ENCODE results near the gene ADTRP. TPM values are rescaled to one million over a fixed set of nuclear protein-coding genes. Genes with fewer than 3 reads are reported as not detected.

Gene ADTRP
- total RNA-seq, 1 donor from 2014 or later: 5.3 TPM

DNA sequence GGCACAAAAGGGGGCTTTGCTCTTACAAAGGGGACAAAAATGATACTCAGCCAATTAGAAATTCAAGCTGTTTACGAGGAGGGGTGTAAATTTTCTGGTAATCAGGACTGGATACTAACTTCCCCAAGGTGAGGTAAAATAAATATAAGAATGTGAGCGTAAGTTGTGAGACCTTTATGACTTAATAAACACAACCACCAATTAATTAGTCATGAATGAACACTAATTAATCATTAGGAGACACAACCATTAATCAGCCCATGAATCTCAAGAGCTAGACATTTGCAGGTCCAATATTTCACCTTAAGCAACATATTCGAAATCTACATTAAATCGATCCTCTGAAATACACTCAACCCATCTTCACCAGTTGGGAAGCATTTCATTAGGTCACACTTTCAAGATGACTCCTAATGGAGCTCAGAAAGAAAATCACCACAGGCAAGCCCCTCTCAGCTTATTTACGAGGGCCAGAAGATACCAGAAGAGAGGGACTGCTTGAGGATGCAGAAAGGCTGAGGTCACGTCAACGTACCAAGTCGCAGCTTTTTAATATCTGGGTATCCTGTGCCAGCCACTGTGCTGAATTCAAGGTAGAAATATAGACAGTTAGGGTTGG is 2.7 kb downstream of the ADTRP start:
- no peak for DNase-seq
- Mint-ChIP-seq H3K36me3 (ENCODE audit: low read depth) (no peaks in the 10 kb centered on the region), H3K27ac (no peak overlapping the region), H3K4me1 (no peaks in the 10 kb centered on the region), H3K9me3 (no peaks in the 10 kb centered on the region), H3K4me3 (no peak overlapping the region), H3K27me3 (no peaks in the 10 kb centered on the region)
- intact Hi-C loops (cut with micrococcal nuclease): no loop called here

DNA sequence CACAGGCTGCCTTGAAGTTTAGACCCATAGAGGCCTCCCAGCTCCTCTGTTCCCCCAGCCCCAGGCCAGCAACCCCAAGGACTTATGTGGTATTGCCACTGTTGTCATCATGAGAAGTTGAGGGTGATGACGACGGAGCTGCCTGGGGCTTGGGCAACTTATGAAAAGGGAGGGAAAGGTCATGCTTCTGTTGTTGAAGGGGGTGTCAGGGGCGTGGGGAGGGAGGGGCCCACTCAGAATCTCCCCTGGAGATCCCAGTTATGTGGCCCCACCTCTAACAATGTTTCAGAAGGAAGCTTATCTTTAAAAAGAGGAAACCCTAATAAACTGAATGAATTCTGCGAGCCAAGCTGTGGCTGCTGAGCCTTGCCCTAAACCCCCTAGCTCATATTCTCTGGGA is 4.2 kb downstream of the ADTRP start:
- Mint-ChIP-seq H3K27ac (no peak overlapping the region), H3K27me3 (no peaks in the 10 kb centered on the region), H3K9me3 (no peaks in the 10 kb centered on the region), H3K36me3 (ENCODE audit: low read depth) (no peaks in the 10 kb centered on the region), H3K4me1 (no peaks in the 10 kb centered on the region), H3K4me3 (no peak overlapping the region)
- intact Hi-C loops (cut with micrococcal nuclease): no loop called here
- no peak for DNase-seq

DNA sequence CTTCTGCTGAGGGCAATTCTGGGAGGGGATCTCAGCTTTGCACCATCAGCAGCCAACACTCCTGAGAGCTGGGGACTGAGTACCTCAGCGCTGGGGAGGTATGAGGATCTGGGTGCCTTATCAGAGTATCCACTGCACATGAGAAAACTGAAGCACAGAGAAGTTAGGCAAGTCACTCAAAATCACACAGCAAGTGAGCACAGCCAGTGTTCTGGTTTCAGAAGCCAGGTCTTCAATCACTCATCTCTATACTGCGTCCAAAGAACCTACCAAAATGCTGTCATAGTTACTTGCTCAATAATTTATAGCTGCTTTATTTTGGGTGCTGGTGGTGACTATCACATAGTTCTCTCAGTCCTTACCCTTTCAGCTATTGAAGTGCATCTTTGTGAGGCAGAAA is 5.0 kb downstream of the ADTRP start:
- DNase-seq: no peak
- Mint-ChIP-seq H3K9me3 (no peaks in the 10 kb centered on the region), H3K4me3 (no peak overlapping the region), H3K27me3 (no peaks in the 10 kb centered on the region), H3K27ac (no peak overlapping the region), H3K36me3 (ENCODE audit: low read depth) (no peaks in the 10 kb centered on the region), H3K4me1 (peaks cover 2% of the 10 kb centered on the region)
- intact Hi-C loops (cut with micrococcal nuclease): no loop called here

DNA sequence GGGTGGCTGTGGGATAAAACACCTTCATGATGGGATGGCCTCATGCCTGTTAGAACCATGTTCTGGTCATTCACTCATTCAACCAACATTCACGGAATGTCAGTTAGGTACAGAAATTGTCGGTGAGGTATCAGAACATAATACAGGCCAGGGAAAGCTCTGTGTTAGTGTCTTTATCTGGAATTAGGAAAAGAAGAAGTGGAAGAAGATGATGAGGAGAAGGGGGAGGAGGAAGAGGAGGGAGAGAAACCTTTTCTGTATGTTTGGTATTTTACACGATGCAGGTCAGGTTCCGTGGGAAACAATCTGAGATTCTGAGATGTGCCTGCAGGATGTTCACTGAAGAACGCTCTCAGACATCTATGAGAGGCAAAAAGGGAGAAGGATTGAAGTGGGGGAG is 5.6 kb downstream of the ADTRP start:
- no peak overlapping the region for H3K27ac Mint-ChIP-seq

DNA sequence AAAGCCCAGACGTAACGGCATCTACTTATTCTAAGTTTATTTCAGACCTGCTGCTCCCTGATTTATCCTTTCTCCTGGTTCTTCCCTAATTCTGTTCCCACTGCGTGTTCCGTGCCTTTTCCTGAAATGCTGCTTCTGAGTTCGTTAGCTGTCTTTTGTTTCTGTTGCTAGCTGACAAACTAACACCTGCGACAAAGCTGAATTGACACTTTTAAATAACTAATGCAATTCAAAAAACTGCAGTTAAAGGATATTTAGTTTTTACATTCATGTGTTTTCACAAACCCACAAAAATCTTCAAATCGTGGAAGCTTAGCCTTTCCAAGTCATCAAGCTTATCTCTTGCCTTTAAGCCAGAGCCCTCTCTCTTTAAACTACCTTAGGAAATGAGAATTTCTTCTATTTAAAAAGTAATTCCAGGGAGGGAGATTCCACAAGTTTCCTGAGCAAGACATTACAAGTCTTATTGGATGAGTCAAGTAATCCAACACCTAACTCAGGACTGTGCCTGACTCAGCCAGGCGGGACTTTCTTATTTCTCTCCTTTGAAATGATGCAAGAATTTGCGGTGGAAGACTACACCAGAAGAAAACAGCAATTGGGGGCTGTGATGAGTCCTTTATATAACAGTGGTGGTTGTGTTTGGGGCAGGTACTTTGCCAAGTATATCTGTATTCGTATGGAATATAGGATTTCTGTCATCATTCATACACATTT is 6.3 kb downstream of the ADTRP start:
- intact Hi-C loops (cut with micrococcal nuclease): no loop called here
- no peak overlapping the region for H3K27ac Mint-ChIP-seq
- H3K4me3 Mint-ChIP-seq: no peak overlapping the region
- no peaks in the 10 kb centered on the region for H3K9me3 Mint-ChIP-seq
- no peak for DNase-seq
- peaks cover 2% of the 10 kb centered on the region for H3K4me1 Mint-ChIP-seq
- H3K36me3 Mint-ChIP-seq (ENCODE audit: low read depth): no peaks in the 10 kb centered on the region
- H3K27me3 Mint-ChIP-seq: no peaks in the 10 kb centered on the region

More for the DNA sequence above, 5.6 kb downstream of the ADTRP start:
- peaks cover 2% of the 10 kb centered on the region for H3K4me1 Mint-ChIP-seq
- intact Hi-C loops (cut with micrococcal nuclease): no loop called here
- no peaks in the 10 kb centered on the region for H3K27me3 Mint-ChIP-seq
- H3K4me3 Mint-ChIP-seq: no peak overlapping the region
- no peaks in the 10 kb centered on the region for H3K36me3 Mint-ChIP-seq (ENCODE audit: low read depth)
- H3K9me3 Mint-ChIP-seq: no peaks in the 10 kb centered on the region
- DNase-seq: no peak

DNA sequence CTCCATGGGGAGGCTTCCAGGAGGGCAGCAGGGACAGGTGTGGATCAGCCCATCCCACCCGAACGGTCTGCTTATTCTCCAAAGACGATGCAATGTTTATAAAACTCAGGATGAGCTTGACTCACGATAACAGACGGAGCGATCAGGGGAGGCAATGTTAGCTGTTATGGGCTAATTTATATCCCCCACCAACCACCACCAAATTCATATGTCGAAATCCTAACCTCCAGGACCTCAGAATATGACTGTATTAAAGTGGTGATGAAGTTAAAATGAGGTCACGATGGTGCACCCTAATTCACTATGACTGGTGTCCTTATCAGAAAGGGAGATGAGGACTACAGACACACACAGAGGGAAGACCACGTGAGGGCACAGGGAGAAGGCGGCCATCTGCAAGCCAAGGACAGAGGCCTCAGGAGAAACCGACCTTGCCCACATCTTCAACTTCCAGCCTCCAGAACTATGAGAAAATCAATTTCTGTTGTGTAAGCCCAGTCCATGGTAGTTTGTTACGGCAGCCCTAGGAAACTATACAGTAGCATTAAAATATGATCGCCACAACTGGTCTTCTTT is 7.0 kb downstream of the ADTRP start:
- DNase-seq: no peak
- no peak overlapping the region for H3K4me3 Mint-ChIP-seq
- no peaks in the 10 kb centered on the region for H3K9me3 Mint-ChIP-seq
- no peak overlapping the region for H3K27ac Mint-ChIP-seq
- H3K36me3 Mint-ChIP-seq (ENCODE audit: low read depth): no peaks in the 10 kb centered on the region
- intact Hi-C loops (cut with micrococcal nuclease): no loop called here
- H3K4me1 Mint-ChIP-seq: peaks cover 2% of the 10 kb centered on the region
- H3K27me3 Mint-ChIP-seq: no peaks in the 10 kb centered on the region

DNA sequence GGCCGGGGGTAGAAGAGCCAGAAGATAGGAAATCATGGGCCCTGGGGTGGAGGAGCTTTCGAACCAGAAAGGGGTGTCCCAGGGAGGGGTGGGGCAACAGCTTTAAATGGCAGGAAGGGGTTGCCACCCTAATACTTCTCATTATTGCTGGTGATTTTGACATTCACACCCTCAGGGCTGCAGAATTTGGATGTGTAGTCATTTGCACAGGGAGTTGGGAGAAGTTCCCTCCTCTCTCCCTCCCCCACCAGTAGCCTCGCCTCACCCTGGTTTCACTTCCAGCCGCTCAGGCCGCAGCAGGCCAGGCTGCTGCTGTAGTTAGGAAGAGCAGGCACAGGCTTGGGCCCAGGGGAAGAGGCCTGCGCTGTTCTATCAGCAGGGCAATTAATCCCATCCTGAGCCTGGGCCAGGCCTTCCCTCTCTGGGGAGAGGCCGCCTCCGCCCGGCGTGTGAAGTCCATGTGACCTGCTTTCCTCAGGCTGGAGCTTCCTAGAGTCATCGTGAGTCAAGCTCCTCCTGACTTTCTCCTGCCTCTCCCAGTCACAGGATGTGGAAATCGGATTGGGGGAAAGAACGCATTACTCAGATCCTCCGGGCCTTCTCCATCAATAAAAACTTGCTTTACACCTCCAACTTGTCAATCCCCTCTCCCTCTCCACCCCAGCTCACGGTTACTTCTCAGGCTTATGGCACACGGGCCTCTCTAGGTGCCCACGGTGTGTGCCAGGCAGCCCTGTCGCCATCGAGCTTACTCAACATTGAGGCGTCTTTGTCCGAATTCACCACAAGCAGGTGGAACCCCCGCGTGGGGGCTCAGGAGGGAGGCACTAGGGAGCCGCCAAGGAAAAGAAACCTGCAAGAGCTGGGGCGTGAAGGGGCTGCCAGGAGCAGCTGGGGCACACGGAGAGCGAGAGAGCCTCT is 7.8 kb downstream of the ADTRP start:
- no peaks in the 10 kb centered on the region for H3K36me3 Mint-ChIP-seq (ENCODE audit: low read depth)
- no peaks in the 10 kb centered on the region for H3K27me3 Mint-ChIP-seq
- H3K27ac Mint-ChIP-seq: no peak overlapping the region

DNA sequence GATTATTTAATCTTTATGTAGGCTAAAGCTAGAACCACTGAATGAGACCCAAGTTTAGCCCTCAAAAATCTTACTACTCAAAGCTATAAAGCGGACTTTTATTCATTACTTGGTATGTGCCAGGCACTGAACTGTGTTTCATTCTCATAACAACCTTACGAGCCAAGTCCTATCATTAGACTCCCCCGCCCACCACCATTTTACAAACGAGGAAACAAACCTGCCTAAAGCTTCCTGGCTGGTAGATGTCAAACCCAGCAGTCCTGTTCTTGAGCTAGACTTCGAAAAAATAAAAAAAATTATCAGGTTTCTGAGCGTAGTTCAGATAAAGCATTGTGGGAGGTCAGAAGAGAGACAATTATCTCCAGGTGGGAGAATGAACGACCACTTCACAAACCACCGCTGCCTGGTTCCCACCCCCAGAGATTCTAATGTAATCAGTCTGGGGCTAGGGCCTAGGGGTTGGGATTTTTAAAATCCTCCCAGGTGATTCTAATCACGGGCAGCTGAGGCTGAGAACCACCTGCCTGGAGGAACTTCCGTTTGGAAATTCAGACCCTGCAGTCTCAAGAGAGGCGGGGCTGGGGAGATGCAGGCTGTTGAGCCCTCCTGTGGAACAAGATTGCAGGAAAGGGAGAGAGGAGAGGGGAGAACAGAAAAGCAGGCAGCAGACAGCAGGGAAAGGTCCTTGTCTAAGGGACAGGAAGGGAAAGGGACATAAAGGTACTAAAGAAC is 8.6 kb downstream of the ADTRP start:
- intact Hi-C loops (cut with micrococcal nuclease): no loop called here
- DNase-seq: no peak
- no peak overlapping the region for H3K27ac Mint-ChIP-seq
- H3K36me3 Mint-ChIP-seq (ENCODE audit: low read depth): no peaks in the 10 kb centered on the region
- no peaks in the 10 kb centered on the region for H3K9me3 Mint-ChIP-seq
- H3K4me1 Mint-ChIP-seq: peaks cover 7% of the 10 kb centered on the region
- H3K27me3 Mint-ChIP-seq: no peaks in the 10 kb centered on the region
- H3K4me3 Mint-ChIP-seq: no peak overlapping the region

More for the DNA sequence above, 7.8 kb downstream of the ADTRP start:
- intact Hi-C loops (cut with micrococcal nuclease): no loop called here
- H3K4me1 Mint-ChIP-seq: peaks cover 6% of the 10 kb centered on the region
- DNase-seq: no peak
- H3K9me3 Mint-ChIP-seq: no peaks in the 10 kb centered on the region
- no peak overlapping the region for H3K4me3 Mint-ChIP-seq

DNA sequence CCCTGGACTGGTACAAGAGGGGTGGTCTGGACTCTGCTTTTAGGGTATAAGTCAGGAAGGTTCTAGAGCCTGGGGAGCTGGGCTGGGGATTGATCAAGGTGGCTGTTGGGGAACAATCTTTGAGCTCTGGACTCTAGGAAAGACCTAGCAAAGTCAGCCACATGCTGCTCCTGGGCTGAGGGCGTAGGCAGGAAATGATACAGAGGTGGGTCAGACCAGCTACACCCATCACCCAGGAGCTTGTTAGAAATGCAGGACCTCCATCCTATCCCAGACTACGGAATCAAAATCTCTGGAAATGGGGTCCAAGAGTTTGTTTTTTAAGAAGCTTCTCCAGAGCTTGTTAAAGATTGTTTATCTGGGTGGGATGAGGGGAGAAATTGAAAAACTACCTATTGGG is 9.4 kb downstream of the ADTRP start:
- Mint-ChIP-seq H3K4me3 (no peak overlapping the region), H3K36me3 (ENCODE audit: low read depth) (no peaks in the 10 kb centered on the region), H3K9me3 (no peaks in the 10 kb centered on the region), H3K27me3 (no peaks in the 10 kb centered on the region), H3K4me1 (peaks cover 8% of the 10 kb centered on the region), H3K27ac (no peak overlapping the region)
- DNase-seq: no peak
- intact Hi-C loops (cut with micrococcal nuclease): no loop called here

DNA sequence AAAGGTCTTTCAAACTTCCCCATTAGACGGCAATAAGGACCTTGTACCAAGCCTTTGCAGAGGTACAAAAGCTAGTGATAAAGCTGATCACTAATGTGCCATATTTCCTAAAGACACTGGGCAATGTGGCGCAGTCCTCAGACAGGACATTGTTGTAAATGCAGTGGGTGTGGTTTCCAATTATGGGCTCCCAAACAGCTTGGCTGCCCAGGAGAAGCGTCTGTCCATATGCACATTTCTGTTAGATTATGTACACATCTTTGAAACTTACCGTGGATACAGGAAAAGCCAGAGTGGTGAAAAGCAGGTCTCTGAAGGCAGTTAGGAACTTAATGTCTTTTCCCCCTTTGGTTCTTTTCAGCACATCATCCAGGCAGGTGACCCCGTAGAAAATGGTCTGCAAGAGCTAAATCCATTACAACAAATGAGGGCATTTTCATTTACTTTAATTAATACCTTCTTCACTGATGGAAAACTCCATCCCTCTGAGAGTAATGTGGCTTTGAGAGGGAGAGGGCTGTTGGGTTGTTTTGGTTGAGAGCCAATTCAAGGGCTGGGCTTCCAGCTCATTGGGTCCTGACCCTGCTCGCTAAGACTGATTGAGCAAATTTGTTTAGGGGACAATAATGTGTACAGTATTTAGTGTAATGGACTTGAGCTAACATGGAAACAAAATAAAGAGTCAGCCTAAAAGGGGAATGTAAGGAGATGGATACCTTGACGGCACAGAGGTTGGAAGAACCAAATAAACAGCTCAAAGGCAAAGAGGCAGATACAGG is 10.4 kb downstream of the ADTRP start:
- no peak overlapping the region for H3K4me3 Mint-ChIP-seq
- peaks cover 3% of the 10 kb centered on the region for H3K9me3 Mint-ChIP-seq
- H3K27ac Mint-ChIP-seq: no peak overlapping the region
- H3K36me3 Mint-ChIP-seq (ENCODE audit: low read depth): no peaks in the 10 kb centered on the region
- no peaks in the 10 kb centered on the region for H3K27me3 Mint-ChIP-seq
- peaks cover 12% of the 10 kb centered on the region for H3K4me1 Mint-ChIP-seq
- DNase-seq: no peak
- intact Hi-C loops (cut with micrococcal nuclease): no loop called here

DNA sequence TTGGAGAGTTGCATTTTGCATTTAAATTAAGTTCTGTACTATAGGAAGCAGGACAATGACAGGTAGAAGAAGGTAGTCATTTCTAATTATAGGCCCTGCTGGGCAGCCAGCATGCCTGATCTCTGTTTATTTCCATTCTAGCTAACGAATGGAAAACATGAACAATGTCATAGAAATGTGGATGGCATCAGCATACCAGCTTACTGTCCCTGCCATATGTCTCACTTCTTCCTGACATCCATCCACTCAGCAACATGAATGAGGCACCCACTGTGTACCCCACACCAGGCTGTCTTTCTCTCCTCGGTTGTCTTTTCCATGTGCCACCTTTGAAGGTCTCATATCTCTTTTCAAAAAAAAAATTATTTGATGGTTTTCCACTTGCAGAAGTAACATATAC is 11.1 kb downstream of the ADTRP start:
- no peak overlapping the region for H3K27ac Mint-ChIP-seq
- intact Hi-C loops (cut with micrococcal nuclease): no loop called here
- peaks cover 12% of the 10 kb centered on the region for H3K4me1 Mint-ChIP-seq
- no peaks in the 10 kb centered on the region for H3K27me3 Mint-ChIP-seq
- no peaks in the 10 kb centered on the region for H3K36me3 Mint-ChIP-seq (ENCODE audit: low read depth)
- no peak overlapping the region for H3K4me3 Mint-ChIP-seq
- DNase-seq: no peak
- H3K9me3 Mint-ChIP-seq: peaks cover 3% of the 10 kb centered on the region

DNA sequence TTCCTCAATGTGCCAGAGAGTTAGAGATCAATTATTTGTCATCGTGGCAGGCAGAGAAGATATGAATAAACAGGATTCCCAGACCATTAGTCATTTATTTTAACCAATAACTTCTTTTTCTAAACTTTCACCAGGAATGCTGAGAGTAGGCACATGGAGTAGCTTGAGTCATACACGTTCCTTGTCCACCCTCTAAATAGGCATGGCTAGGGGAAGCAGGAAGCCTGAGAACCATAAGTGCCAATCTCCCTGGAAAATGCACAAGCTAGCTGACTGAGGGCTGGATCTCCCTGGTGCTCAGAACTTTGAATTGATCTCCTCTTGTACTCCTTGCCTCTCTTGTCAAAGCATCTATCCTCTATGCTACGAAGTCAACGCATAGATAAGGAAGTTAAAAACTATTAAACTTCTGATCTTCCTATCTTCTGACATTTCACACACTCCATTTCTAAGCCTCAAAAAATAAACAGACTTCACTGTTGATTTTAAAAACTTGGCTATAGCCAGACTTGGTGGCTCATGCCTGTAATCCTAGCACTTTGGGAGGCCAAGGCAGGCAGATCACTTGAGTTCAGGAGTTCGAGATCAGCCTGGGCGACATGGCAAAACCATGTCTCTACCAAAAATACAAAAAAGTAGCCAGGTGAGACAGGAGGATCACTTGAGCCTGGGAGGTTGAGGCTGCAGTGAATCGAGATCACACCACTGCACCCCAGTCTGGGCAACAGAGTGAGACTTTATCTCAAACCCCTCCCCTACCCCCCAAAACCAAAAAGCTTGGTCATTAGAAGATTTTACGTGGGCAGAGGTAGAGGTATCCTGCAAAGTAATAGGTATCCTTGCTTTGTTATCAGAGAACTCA is 11.8 kb downstream of the ADTRP start:
- no peak overlapping the region for H3K4me3 Mint-ChIP-seq
- no peak overlapping the region for H3K27ac Mint-ChIP-seq
- H3K4me1 Mint-ChIP-seq: peaks cover 12% of the 10 kb centered on the region
- no peak for DNase-seq
- intact Hi-C loops (cut with micrococcal nuclease): no loop called here
- peaks cover 3% of the 10 kb centered on the region for H3K9me3 Mint-ChIP-seq
- no peaks in the 10 kb centered on the region for H3K36me3 Mint-ChIP-seq (ENCODE audit: low read depth)
- no peaks in the 10 kb centered on the region for H3K27me3 Mint-ChIP-seq
